Measurements from ENCODE around the gene HPCAL1.

HPCAL1 gene

GRCh38 chr2:10434886-10435819 is 132.4 kb downstream of the HPCAL1 start:
- Histone ChIP-seq H3K27ac (no peak overlapping the region), H3K4me3 (no peak overlapping the region)
- TF ChIP-seq CTCF (IDR thresholded peaks at IDR 0.05) = peak; percentile 98
- no peak for DNase-seq (ENCODE audit: low spot score)

- Histone ChIP-seq H3K4me3 (no peak overlapping the region), H3K27ac (no peak overlapping the region)
- no peak for TF ChIP-seq CTCF (IDR thresholded peaks at IDR 0.05)
- DNase-seq (ENCODE audit: low spot score) = no peak
Measured at GRCh38 chr2:10435820-10436204, 133.1 kb downstream of the HPCAL1 start.

GRCh38 chr2:10436583-10437110 is 133.9 kb downstream of the HPCAL1 start:
- no peak for DNase-seq (ENCODE audit: low spot score)
- no peak overlapping the region for H3K4me3 ChIP-seq
- H3K27ac ChIP-seq = no peak overlapping the region
- TF ChIP-seq CTCF (IDR thresholded peaks at IDR 0.05) = no peak

- no peak for TF ChIP-seq CTCF (IDR thresholded peaks at IDR 0.05)
- no peak overlapping the region for H3K4me3 ChIP-seq
- H3K27ac ChIP-seq = no peak overlapping the region
- DNase-seq (ENCODE audit: low spot score) = no peak
Measured at GRCh38 chr2:10437806-10438205, 135.1 kb downstream of the HPCAL1 start.

- no peak overlapping the region for H3K27ac ChIP-seq
- no peak overlapping the region for H3K4me3 ChIP-seq
- TF ChIP-seq CTCF (IDR thresholded peaks at IDR 0.05) = no peak
- DNase-seq (ENCODE audit: low spot score) = no peak
Measured at GRCh38 chr2:10438688-10439087, 136.0 kb downstream of the HPCAL1 start.

GRCh38 chr2:10439185-10439879 is 136.6 kb downstream of the HPCAL1 start:
- Histone ChIP-seq H3K4me3 (no peak overlapping the region), H3K27ac (peak overlapping the region; percentile 3 to 9)
- no peak for DNase-seq (ENCODE audit: low spot score)
- TF ChIP-seq CTCF (IDR thresholded peaks at IDR 0.05) = no peak
